Measurements from ENCODE around the gene GABBR2. TPM values are rescaled to one million over a fixed set of nuclear protein-coding genes. Genes with fewer than 3 reads are reported as not detected.

GABBR2 gene
- total RNA-seq, 1 experiment from 2014 or later, result 6.3 TPM

GRCh38 chr9:98598861-98599260 lies 109.9 kb downstream of the GABBR2 start:
- Histone ChIP-seq H3K4me1 (ENCODE audit: control insufficient read depth, insufficient read depth, low read length) (no peaks in the 10 kb centered on the region), H3K27ac (ENCODE audit: low read length) (no peak overlapping the region), H3K36me3 (ENCODE audit: control insufficient read depth, insufficient read depth, low read length) (no peaks in the 10 kb centered on the region), H3K9me3 (ENCODE audit: control insufficient read depth, insufficient read depth, low read depth, low read length) (no peaks in the 10 kb centered on the region), H3K27me3 (ENCODE audit: control insufficient read depth, insufficient read depth, low read length) (no peaks in the 10 kb centered on the region), H3K4me3 (ENCODE audit: low read depth in 2 of 2, low read length in 2 of 2) (no peak overlapping the region)
- no peak for TF ChIP-seq POLR2AphosphoS5 (IDR thresholded peaks at IDR 0.05; ENCODE audit: low read depth, low read length)
- TF ChIP-seq, protein P1, sequence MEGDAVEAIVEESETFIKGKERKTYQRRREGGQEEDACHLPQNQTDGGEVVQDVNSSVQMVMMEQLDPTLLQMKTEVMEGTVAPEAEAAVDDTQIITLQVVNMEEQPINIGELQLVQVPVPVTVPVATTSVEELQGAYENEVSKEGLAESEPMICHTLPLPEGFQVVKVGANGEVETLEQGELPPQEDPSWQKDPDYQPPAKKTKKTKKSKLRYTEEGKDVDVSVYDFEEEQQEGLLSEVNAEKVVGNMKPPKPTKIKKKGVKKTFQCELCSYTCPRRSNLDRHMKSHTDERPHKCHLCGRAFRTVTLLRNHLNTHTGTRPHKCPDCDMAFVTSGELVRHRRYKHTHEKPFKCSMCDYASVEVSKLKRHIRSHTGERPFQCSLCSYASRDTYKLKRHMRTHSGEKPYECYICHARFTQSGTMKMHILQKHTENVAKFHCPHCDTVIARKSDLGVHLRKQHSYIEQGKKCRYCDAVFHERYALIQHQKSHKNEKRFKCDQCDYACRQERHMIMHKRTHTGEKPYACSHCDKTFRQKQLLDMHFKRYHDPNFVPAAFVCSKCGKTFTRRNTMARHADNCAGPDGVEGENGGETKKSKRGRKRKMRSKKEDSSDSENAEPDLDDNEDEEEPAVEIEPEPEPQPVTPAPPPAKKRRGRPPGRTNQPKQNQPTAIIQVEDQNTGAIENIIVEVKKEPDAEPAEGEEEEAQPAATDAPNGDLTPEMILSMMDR (IDR thresholded peaks at IDR 0.05), result no peak
- TF ChIP-seq TCF7L2 (IDR thresholded peaks at IDR 0.05; ENCODE audit: low read depth, low read length), result no peak
- DNase-seq (ENCODE audit: low read depth, low spot score) (no peak), ATAC-seq (no peak)
- intact Hi-C loops (cut with micrococcal nuclease; ENCODE audit: unreplicated experiment), result no loop called here
- in situ Hi-C loops (cut with HindIII; ENCODE audit: low pct_unique_long_range_greater_than_20kb, low sequenced_read_pairs), result no loop called here
- no TSS peak for BruUV-seq (replicated peaks)
- ChIA-PET CTCF (no interaction called here), POLR2A (no interaction called here)

GRCh38 chr9:98597236-98597771 lies 111.4 kb downstream of the GABBR2 start:
- in situ Hi-C loops (cut with HindIII; ENCODE audit: low pct_unique_long_range_greater_than_20kb, low sequenced_read_pairs), result no loop called here
- no peak overlapping the region for H3K27ac ChIP-seq (ENCODE audit: low read length)
- no TSS peak for BruUV-seq (replicated peaks)
- no peaks in the 10 kb centered on the region for H3K9me3 ChIP-seq (ENCODE audit: control insufficient read depth, insufficient read depth, low read depth, low read length)
- CTCF ChIA-PET, result interaction anchor here (0.5 to 0.7 kb wide), 2 partner anchors 28 to 66 kb away, joined by 3 read pairs; no protein-coding TSS in a partner anchor
- H3K4me1 ChIP-seq (ENCODE audit: control insufficient read depth, insufficient read depth, low read length), result no peaks in the 10 kb centered on the region
- DNase-seq (ENCODE audit: low read depth, low spot score) (no peak), ATAC-seq (no peak)
- POLR2A ChIA-PET, result no interaction called here
- no peak overlapping the region for H3K4me3 ChIP-seq (ENCODE audit: low read depth in 2 of 2, low read length in 2 of 2)
- H3K27me3 ChIP-seq (ENCODE audit: control insufficient read depth, insufficient read depth, low read length), result no peaks in the 10 kb centered on the region
- intact Hi-C loops (cut with micrococcal nuclease; ENCODE audit: unreplicated experiment), result no loop called here
- TF ChIP-seq SIN3A (IDR thresholded peaks at IDR 0.05; ENCODE audit: borderline replicate concordance, insufficient read depth, low read depth, low read length) (no peak), TCF7L2 (IDR thresholded peaks at IDR 0.05; ENCODE audit: low read depth, low read length) (no peak), POLR2AphosphoS5 (IDR thresholded peaks at IDR 0.05; ENCODE audit: low read depth, low read length) (no peak)
- TF ChIP-seq, protein P1 (IDR thresholded peaks at IDR 0.05), result no peak
- TF ChIP-seq, protein P2, sequence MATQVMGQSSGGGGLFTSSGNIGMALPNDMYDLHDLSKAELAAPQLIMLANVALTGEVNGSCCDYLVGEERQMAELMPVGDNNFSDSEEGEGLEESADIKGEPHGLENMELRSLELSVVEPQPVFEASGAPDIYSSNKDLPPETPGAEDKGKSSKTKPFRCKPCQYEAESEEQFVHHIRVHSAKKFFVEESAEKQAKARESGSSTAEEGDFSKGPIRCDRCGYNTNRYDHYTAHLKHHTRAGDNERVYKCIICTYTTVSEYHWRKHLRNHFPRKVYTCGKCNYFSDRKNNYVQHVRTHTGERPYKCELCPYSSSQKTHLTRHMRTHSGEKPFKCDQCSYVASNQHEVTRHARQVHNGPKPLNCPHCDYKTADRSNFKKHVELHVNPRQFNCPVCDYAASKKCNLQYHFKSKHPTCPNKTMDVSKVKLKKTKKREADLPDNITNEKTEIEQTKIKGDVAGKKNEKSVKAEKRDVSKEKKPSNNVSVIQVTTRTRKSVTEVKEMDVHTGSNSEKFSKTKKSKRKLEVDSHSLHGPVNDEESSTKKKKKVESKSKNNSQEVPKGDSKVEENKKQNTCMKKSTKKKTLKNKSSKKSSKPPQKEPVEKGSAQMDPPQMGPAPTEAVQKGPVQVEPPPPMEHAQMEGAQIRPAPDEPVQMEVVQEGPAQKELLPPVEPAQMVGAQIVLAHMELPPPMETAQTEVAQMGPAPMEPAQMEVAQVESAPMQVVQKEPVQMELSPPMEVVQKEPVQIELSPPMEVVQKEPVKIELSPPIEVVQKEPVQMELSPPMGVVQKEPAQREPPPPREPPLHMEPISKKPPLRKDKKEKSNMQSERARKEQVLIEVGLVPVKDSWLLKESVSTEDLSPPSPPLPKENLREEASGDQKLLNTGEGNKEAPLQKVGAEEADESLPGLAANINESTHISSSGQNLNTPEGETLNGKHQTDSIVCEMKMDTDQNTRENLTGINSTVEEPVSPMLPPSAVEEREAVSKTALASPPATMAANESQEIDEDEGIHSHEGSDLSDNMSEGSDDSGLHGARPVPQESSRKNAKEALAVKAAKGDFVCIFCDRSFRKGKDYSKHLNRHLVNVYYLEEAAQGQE (IDR thresholded peaks at IDR 0.05; ENCODE audit: insufficient read depth in 1 of 2, low read depth in 2 of 2, low read length in 1 of 2), result no peak
- no peaks in the 10 kb centered on the region for H3K36me3 ChIP-seq (ENCODE audit: control insufficient read depth, insufficient read depth, low read length)
